Loucy (cell line): Measurements from ENCODE around the gene WNT9A.

Experiments
- H2AFZ ChIP-seq: fragments of 200-600 bp; sonication (generic); 2 replicates; pipeline ENCODE4 v1.6.0; 2016; ENCODE audit warnings: antibody characterized with exemption, mild to moderate bottlenecking, low read length, moderate library complexity
- H3F3A ChIP-seq: fragments of 200-600 bp; 2 replicates; pipeline ENCODE4 v1.6.0; 2016; ENCODE audit warnings: antibody characterized with exemption, low read depth, mild to moderate bottlenecking
- H3K27me3 ChIP-seq: fragments of 200-600 bp; sonication (generic); 2 replicates; pipeline ENCODE4 v1.6.1; 2014; ENCODE audit warnings: low read length, mild to moderate bottlenecking; ENCODE audit not compliant: insufficient read depth, poor library complexity, severe bottlenecking
- H3K36me3 ChIP-seq: fragments of 200-600 bp; sonication (generic); 2 replicates; pipeline ENCODE4 v1.6.1; 2016; ENCODE audit warnings: low read length; ENCODE audit not compliant: insufficient read depth
- H3K4me1 ChIP-seq: fragments of 200-600 bp; sonication (generic); 2 replicates; pipeline ENCODE4 v1.5.1; 2014; ENCODE audit warnings: low read length, mild to moderate bottlenecking; ENCODE audit not compliant: insufficient read depth, poor library complexity, severe bottlenecking
- H3K4me2 ChIP-seq: fragments of 200-600 bp; sonication (generic); 2 replicates; pipeline ENCODE4 v1.6.0; 2014; ENCODE audit warnings: antibody characterized with exemption, low read length, low read depth, mild to moderate bottlenecking; ENCODE audit not compliant: poor library complexity, severe bottlenecking
- H3K4me3 ChIP-seq: fragments of 200-600 bp; sonication (generic); 2 replicates; pipeline ENCODE4 v1.5.1; 2014; ENCODE audit warnings: low read length, mild to moderate bottlenecking, mixed read lengths; ENCODE audit not compliant: poor library complexity, severe bottlenecking
- H3K79me2 ChIP-seq: fragments of 200-600 bp; sonication (generic); 2 replicates; pipeline ENCODE4 v1.6.1; 2014; ENCODE audit warnings: low read length; ENCODE audit not compliant: insufficient read depth
- H3K9ac ChIP-seq: fragments of 200-600 bp; sonication (generic); 2 replicates; pipeline ENCODE4 v1.6.0; 2014; ENCODE audit warnings: mild to moderate bottlenecking, low read depth, low read length, moderate library complexity; ENCODE audit not compliant: poor library complexity, severe bottlenecking
- H3K9me2 ChIP-seq: fragments of 200-600 bp; sonication (generic); replicated peaks from 2 replicates; pipeline ENCODE4 v1.6.1; 2016; ENCODE audit warnings: low read depth, low read length, mixed read lengths
- H3K9me3 ChIP-seq: fragments of 200-600 bp; sonication (generic); 2 replicates; pipeline ENCODE4 v1.6.1; 2014; ENCODE audit warnings: mild to moderate bottlenecking, antibody characterized with exemption, low read length, low read depth; ENCODE audit not compliant: insufficient read depth
- H4K20me1 ChIP-seq: fragments of 200-600 bp; sonication (generic); 2 replicates; pipeline ENCODE4 v1.6.0; 2014; ENCODE audit warnings: antibody characterized with exemption, low read length, mild to moderate bottlenecking; ENCODE audit not compliant: insufficient read depth, poor library complexity, severe bottlenecking
- EZH2phosphoT487 ChIP-seq: fragments of 200-600 bp; IDR thresholded peaks from 2 replicates; pipeline ENCODE4 v1.6.1; 2018; ENCODE audit warnings: antibody characterized with exemption, mild to moderate bottlenecking, moderate library complexity, borderline replicate concordance
- TF ChIP-seq, protein P1 (sequence below): fragments of 200-600 bp; sonication (generic); conservative IDR thresholded peaks from 2 replicates; pipeline ENCODE4 v1.5.1; 2014; ENCODE audit warnings: mild to moderate bottlenecking, antibody characterized with exemption, low read length

The WNT9A gene

GRCh38 chr1:227938276-227938675 lies 9.5 kb downstream of the WNT9A start:
- TF ChIP-seq, protein P1, sequence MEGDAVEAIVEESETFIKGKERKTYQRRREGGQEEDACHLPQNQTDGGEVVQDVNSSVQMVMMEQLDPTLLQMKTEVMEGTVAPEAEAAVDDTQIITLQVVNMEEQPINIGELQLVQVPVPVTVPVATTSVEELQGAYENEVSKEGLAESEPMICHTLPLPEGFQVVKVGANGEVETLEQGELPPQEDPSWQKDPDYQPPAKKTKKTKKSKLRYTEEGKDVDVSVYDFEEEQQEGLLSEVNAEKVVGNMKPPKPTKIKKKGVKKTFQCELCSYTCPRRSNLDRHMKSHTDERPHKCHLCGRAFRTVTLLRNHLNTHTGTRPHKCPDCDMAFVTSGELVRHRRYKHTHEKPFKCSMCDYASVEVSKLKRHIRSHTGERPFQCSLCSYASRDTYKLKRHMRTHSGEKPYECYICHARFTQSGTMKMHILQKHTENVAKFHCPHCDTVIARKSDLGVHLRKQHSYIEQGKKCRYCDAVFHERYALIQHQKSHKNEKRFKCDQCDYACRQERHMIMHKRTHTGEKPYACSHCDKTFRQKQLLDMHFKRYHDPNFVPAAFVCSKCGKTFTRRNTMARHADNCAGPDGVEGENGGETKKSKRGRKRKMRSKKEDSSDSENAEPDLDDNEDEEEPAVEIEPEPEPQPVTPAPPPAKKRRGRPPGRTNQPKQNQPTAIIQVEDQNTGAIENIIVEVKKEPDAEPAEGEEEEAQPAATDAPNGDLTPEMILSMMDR: no peak
- no peak for TF ChIP-seq EZH2phosphoT487
- Histone ChIP-seq H3K4me3 (no peak overlapping the region), H3F3A (no peaks in the 10 kb centered on the region), H2AFZ (no peak overlapping the region), H3K4me1 (no peaks in the 10 kb centered on the region), H3K4me2 (no peak overlapping the region), H4K20me1 (no peaks in the 10 kb centered on the region), H3K9ac (no peak overlapping the region), H3K36me3 (no peaks in the 10 kb centered on the region), H3K9me2 (no peaks in the 10 kb centered on the region), H3K9me3 (no peaks in the 10 kb centered on the region; the same call in 1 of the 2 replicates), H3K79me2 (no peaks in the 10 kb centered on the region), H3K27me3 (no peaks in the 10 kb centered on the region)

GRCh38 chr1:227937838-227938145 lies 9.9 kb downstream of the WNT9A start:
- Histone ChIP-seq H3K27me3 (no peaks in the 10 kb centered on the region), H4K20me1 (no peaks in the 10 kb centered on the region), H3K9me3 (no peaks in the 10 kb centered on the region; the same call in 1 of the 2 replicates), H3K36me3 (no peaks in the 10 kb centered on the region), H3K9ac (no peak overlapping the region), H3K9me2 (no peaks in the 10 kb centered on the region), H3F3A (no peaks in the 10 kb centered on the region), H3K4me1 (no peaks in the 10 kb centered on the region), H2AFZ (no peak overlapping the region), H3K4me3 (no peak overlapping the region), H3K79me2 (no peaks in the 10 kb centered on the region), H3K4me2 (no peak overlapping the region)
- no peak for TF ChIP-seq EZH2phosphoT487
- TF ChIP-seq, protein P1: no peak

DNA sequence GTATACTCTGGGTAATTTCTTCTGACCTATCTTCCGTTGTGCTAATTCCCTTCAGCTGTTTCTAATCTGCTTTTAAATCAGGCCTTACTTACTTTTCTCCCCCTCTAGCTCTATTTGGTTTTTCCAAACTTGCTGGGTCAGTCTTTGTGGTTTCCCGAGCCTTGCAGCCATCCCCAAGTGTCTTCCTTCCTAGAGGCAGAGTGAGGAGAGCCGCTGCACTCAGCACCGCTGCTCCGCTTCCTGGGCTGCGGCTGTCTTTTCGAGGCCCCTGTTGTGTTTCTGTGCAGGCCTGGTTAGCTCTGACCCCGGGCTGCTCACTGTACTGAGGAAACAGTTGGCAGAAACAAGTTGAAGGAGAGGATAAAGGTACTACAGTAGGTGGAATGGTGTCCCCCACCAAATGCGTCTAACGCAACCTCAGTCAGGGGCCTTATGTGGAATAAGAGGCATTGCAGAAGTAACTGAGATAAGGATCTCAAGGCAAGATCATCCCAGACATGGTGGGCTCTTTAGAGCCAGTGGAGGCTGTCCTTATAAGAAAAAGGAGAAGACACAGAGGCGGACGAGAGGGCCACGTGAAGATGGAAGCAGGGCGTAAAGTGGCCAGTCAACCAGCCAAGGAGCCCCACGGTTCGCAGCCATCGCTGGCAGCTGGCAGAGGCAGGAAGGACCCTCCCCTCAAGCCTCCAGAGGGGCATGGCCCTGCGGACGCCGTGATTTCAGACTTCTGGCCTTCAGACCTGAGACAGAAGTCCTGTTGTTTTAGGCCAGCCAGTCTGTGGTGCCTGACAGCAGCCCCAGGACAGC lies 10.5 kb downstream of the WNT9A start:
- Histone ChIP-seq H2AFZ (no peak overlapping the region), H3K9me3 (no peaks in the 10 kb centered on the region; the same call in 1 of the 2 replicates), H3K4me2 (no peak overlapping the region), H3K4me1 (no peaks in the 10 kb centered on the region), H3K4me3 (no peak overlapping the region), H3K36me3 (no peaks in the 10 kb centered on the region), H3K9me2 (no peaks in the 10 kb centered on the region), H3K9ac (no peak overlapping the region), H3F3A (no peaks in the 10 kb centered on the region), H4K20me1 (no peaks in the 10 kb centered on the region), H3K79me2 (no peaks in the 10 kb centered on the region), H3K27me3 (no peaks in the 10 kb centered on the region)
- no peak for TF ChIP-seq EZH2phosphoT487
- TF ChIP-seq, protein P1: no peak
